IMR-90 (cell line): ENCODE data around the gene RABGAP1. TPM values are rescaled to one million over a fixed set of nuclear protein-coding genes. Genes with fewer than 3 reads are reported as not detected.

Experiments
- ATAC-seq: fragments of 200-7000 bp; cut with Tn5 transposase; 2 replicates; pipeline ENCODE4 v1.9.1; 2020; ENCODE audit warnings: low read depth, mild to moderate bottlenecking, moderate library complexity
- BruUV-seq: library from RNA; stranded (reverse); fragments of 400-500 nt; replicated peaks from 2 replicates; lab custom pipeline; 2021; lab: Mats Ljungman, UMichigan
- CTCF ChIA-PET: fragments of 300-600 bp; formaldehyde crosslinking; extraction: SDS; loops from one replicate; lab custom pipeline; 2021; ENCODE audit warnings: antibody characterized with exemption; lab: Yijun Ruan, JAX
- POLR2A ChIA-PET: fragments of 300-600 bp; sonication (Branson Sonifier 250); formaldehyde crosslinking; loops from one replicate; lab custom pipeline; 2022; ENCODE audit warnings: antibody characterized with exemption; ENCODE audit not compliant: unreplicated experiment; lab: Charles Lee
- DNase-seq: peaks from one replicate; pipeline ENCODE4 v3.0.0; 2013
- H2AFZ ChIP-seq: replicated peaks from 2 replicates; pipeline ENCODE3; 2013; ENCODE audit warnings: low read length, mild to moderate bottlenecking; ENCODE audit not compliant: poor library complexity
- H2AK5ac ChIP-seq: 2 replicates; pipeline ENCODE4 v1.6.1; 2013; ENCODE audit warnings: low read depth, low read length, inconsistent platforms
- H2AK9ac ChIP-seq: replicated peaks from 2 replicates; pipeline ENCODE3; 2013; ENCODE audit warnings: mild to moderate bottlenecking, low read depth, low read length, moderate library complexity; ENCODE audit not compliant: poor library complexity
- H2BK120ac ChIP-seq: 2 replicates; pipeline ENCODE4 v1.6.1; 2013; ENCODE audit warnings: low read depth, low read length, inconsistent platforms
- H2BK15ac ChIP-seq: 3 replicates; pipeline ENCODE4 v1.6.1; 2013; ENCODE audit warnings: low read depth, low read length, inconsistent platforms
- H2BK20ac ChIP-seq: 2 replicates; pipeline ENCODE4 v1.6.1; 2013; ENCODE audit warnings: low read depth, mild to moderate bottlenecking, inconsistent platforms, low read length, moderate library complexity
- H2BK5ac ChIP-seq: 2 replicates; pipeline ENCODE4 v1.6.1; 2013; ENCODE audit warnings: mild to moderate bottlenecking, low read depth, low read length, inconsistent platforms; ENCODE audit not compliant: poor library complexity, severe bottlenecking
- H3K14ac ChIP-seq: replicated peaks from 2 replicates; pipeline ENCODE4 v1.6.1; 2013; ENCODE audit warnings: low read depth, low read length, inconsistent platforms
- H3K18ac ChIP-seq: 2 replicates; pipeline ENCODE4 v1.6.1; 2013; ENCODE audit warnings: low read depth, low read length, control low read depth
- H3K23ac ChIP-seq: 2 replicates; pipeline ENCODE4 v1.6.1; 2013; ENCODE audit warnings: low read depth, low read length, inconsistent platforms
- H3K27ac ChIP-seq: 2 replicates; pipeline ENCODE4 v1.5.1; 2013; ENCODE audit warnings: mild to moderate bottlenecking, control low read depth, low read length; ENCODE audit not compliant: insufficient read depth
- H3K27me3 ChIP-seq: 2 replicates; pipeline ENCODE4 v1.6.1; 2013; ENCODE audit warnings: low read length; ENCODE audit not compliant: control insufficient read depth, insufficient read depth
- H3K36me3 ChIP-seq: 2 replicates; pipeline ENCODE4 v1.6.1; 2013; ENCODE audit warnings: low read length, mixed read lengths; ENCODE audit not compliant: control insufficient read depth, insufficient read depth
- H3K4ac ChIP-seq: 2 replicates; pipeline ENCODE4 v1.6.1; 2013; ENCODE audit warnings: low read depth, low read length, inconsistent platforms
- H3K4me1 ChIP-seq: 2 replicates; pipeline ENCODE4 v1.6.1; 2013; ENCODE audit warnings: low read length, mixed read lengths; ENCODE audit not compliant: control insufficient read depth, insufficient read depth
- H3K4me2 ChIP-seq: 2 replicates; pipeline ENCODE4 v1.6.1; 2013; ENCODE audit warnings: low read depth, mild to moderate bottlenecking, control low read depth, low read length, moderate library complexity
- H3K4me3 ChIP-seq: 2 replicates; pipeline ENCODE4 v1.5.1; 2013; ENCODE audit warnings: low read depth, mild to moderate bottlenecking, control low read depth, low read length, moderate library complexity; ENCODE audit not compliant: insufficient read depth
- H3K56ac ChIP-seq: 2 replicates; pipeline ENCODE4 v1.6.1; 2013; ENCODE audit warnings: low read length, inconsistent platforms; ENCODE audit not compliant: insufficient read depth; ENCODE audit errors: extremely low read depth
- H3K79me1 ChIP-seq, 2 experiments: 2 replicates each; pipeline ENCODE4 v1.6.1; 2013; ENCODE audit warnings: low read length in 2 of 2, inconsistent platforms in 1 of 2, low read depth in 1 of 2
- H3K9ac ChIP-seq: 2 replicates; pipeline ENCODE4 v1.6.1; 2013; ENCODE audit warnings: low read depth, low read length, control low read depth
- H3K9me1 ChIP-seq: 2 replicates; pipeline ENCODE4 v1.6.1; 2013; ENCODE audit warnings: low read length, inconsistent platforms; ENCODE audit not compliant: insufficient read depth
- H3K9me3 ChIP-seq: 2 replicates; pipeline ENCODE4 v1.6.1; 2013; ENCODE audit warnings: low read length; ENCODE audit not compliant: control insufficient read depth, insufficient read depth
- H4K20me1 ChIP-seq: 2 replicates; pipeline ENCODE4 v1.6.1; 2013; ENCODE audit warnings: low read length, inconsistent platforms; ENCODE audit not compliant: insufficient read depth
- H4K5ac ChIP-seq: 2 replicates; pipeline ENCODE4 v1.6.1; 2013; ENCODE audit warnings: mild to moderate bottlenecking, low read depth, low read length, control low read depth
- H4K8ac ChIP-seq, 2 experiments: 2 replicates each; pipeline ENCODE4 v1.6.1; 2013; ENCODE audit warnings: low read depth in 2 of 2, low read length in 2 of 2, control low read depth in 1 of 2, inconsistent platforms in 1 of 2
- H4K91ac ChIP-seq: 2 replicates; pipeline ENCODE4 v1.6.1; 2013; ENCODE audit warnings: low read depth, low read length, inconsistent platforms; ENCODE audit not compliant: insufficient read depth
- MAFK ChIP-seq: IDR thresholded peaks from 2 replicates; pipeline ENCODE4 v1.6.1; 2012; ENCODE audit warnings: low read depth, low read length, improper control_type of control experiment
- MXI1 ChIP-seq: IDR thresholded peaks from 2 replicates; pipeline ENCODE4 v1.6.1; 2012; ENCODE audit warnings: low read depth, mild to moderate bottlenecking, low read length, moderate library complexity, borderline replicate concordance
- RAD21 ChIP-seq: IDR thresholded peaks from 2 replicates; pipeline ENCODE4 v1.6.1; 2012; ENCODE audit warnings: low read length, improper control_type of control experiment
- RFX5 ChIP-seq: IDR thresholded peaks from 2 replicates; pipeline ENCODE4 v1.8.0; 2012; ENCODE audit warnings: low read depth, mild to moderate bottlenecking, low read length, moderate library complexity
- SMC3 ChIP-seq: fragments of 150-350 bp; IDR thresholded peaks from 2 replicates; pipeline ENCODE4 v1.6.1; 2016; ENCODE audit warnings: low read depth, mild to moderate bottlenecking, antibody characterized with exemption, low read length, moderate library complexity
- USF2 ChIP-seq: fragments of 150-350 bp; IDR thresholded peaks from 2 replicates; pipeline ENCODE4 v1.6.1; 2017; ENCODE audit warnings: mild to moderate bottlenecking, antibody characterized with exemption, low read length, low read depth
- WGBS, 2 experiments: methylation state at CpG; one replicate each; pipeline versions ENCODE4 v1.1.5 to v1.1.7; 2013; ENCODE audit warnings: missing lambda C conversion rate in 2 of 2; ENCODE audit not compliant: insufficient read length in 1 of 2; ENCODE audit errors: extremely low coverage in 2 of 2; 5-methylcytosine and 5-hydroxymethylcytosine counted together
- dilution Hi-C: fragments of 300-500 bp; cut with HindIII; formaldehyde crosslinking; loops from one replicate; pipeline ENCODE4 v1.14.3; 2018; ENCODE audit warnings: low sequenced_read_pairs; ENCODE audit not compliant: unreplicated experiment
- in situ Hi-C: fragments of 300-500 bp; cut with MboI; formaldehyde crosslinking; loops from 3 replicates; pipeline ENCODE4 v1.14.3; 2019; ENCODE audit warnings: low sequenced_read_pairs, inconsistent platforms, mixed read lengths
- intact Hi-C: fragments of 100-400 bp; cut with micrococcal nuclease; formaldehyde crosslinking; loops from 2 replicates; pipeline ENCODE4 v1.10.0; 2022
- polyA plus RNA-seq, 3 experiments: library from polyadenylated mRNA; depleted of rRNA; stranded (reverse); fragments of >200 nt; gene quantifications; 2 replicates each; pipeline ENCODE4 v1.2.3, GENCODE V29; 2012; ENCODE audit warnings: low replicate concordance in 1 of 3
- total RNA-seq: library from RNA; depleted of rRNA; stranded (reverse); fragments of >200 nt; gene quantifications from 2 replicates; pipeline ENCODE4 v1.2.3, GENCODE V29; 2012

The RABGAP1 gene
- total and polyA plus RNA-seq, 2 of the 4 experiments (the other 2 are of a cell fraction): 20.0 to 53.9 TPM

GRCh38 chr9:123000371-123001068 lies 59.7 kb downstream of the RABGAP1 start:
- peaks cover 2 to 5% of the 10 kb centered on the region in 2 experiments for H3K79me1 ChIP-seq
- H3K27me3 ChIP-seq: no peaks in the 10 kb centered on the region
- no peak overlapping the region for H2AK5ac ChIP-seq
- ChIA-PET POLR2A (no interaction called here), CTCF (interaction anchor here (0.7 kb wide), 1 partner anchor 29 kb away, joined by 4 read pairs; no protein-coding TSS in a partner anchor)
- H3K9ac ChIP-seq: no peak overlapping the region
- no peak overlapping the region for H2BK20ac ChIP-seq
- peak overlapping the region; percentile 48; the same call in 1 of the 2 replicates for H4K5ac ChIP-seq
- in situ Hi-C loops (no loop called here), intact Hi-C loops (loop anchor here (10.0 kb wide), 1 partner anchor 354 kb away; the partner anchor contains the start of gene CRB2), dilution Hi-C loops (no loop called here)
- no peak overlapping the region for H2AFZ ChIP-seq
- no peak overlapping the region for H2BK15ac ChIP-seq
- H3K36me3 ChIP-seq: peaks cover 12% of the 10 kb centered on the region
- H3K9me1 ChIP-seq: no peaks in the 10 kb centered on the region
- TF ChIP-seq USF2: no peak
- TF ChIP-seq MXI1: no peak
- TF ChIP-seq RAD21: no peak
- no peak for TF ChIP-seq MAFK
- TF ChIP-seq SMC3: no peak
- no peak for TF ChIP-seq RFX5
- no TSS peak for BruUV-seq
- no peak overlapping the region for H3K4me3 ChIP-seq
- H2BK5ac ChIP-seq: no peak overlapping the region
- H3K4me1 ChIP-seq: 0 out of 2 replicates have a peak, but pooled peaks cover 1% of the 10 kb centered on the region
- H4K91ac ChIP-seq: no peak overlapping the region
- H3K27ac ChIP-seq: no peak overlapping the region
- H3K9me3 ChIP-seq: no peaks in the 10 kb centered on the region
- no peak overlapping the region for H3K4me2 ChIP-seq
- ATAC-seq: no peak
- no CpG with 5 or more reads among the region's 1 CpG for WGBS, 2 experiments
- H3K18ac ChIP-seq: no peak overlapping the region
- H3K23ac ChIP-seq: no peak overlapping the region
- H4K8ac ChIP-seq: no peak overlapping the region
- DNase-seq: no peak
- H4K20me1 ChIP-seq: no peaks in the 10 kb centered on the region
- no peak overlapping the region for H3K14ac ChIP-seq
- no peak overlapping the region for H3K4ac ChIP-seq
- H2BK120ac ChIP-seq: no peak overlapping the region
- no peak overlapping the region for H2AK9ac ChIP-seq
- no peak overlapping the region for H3K56ac ChIP-seq
